HL-60 (cell line): Measurements from ENCODE around the gene RAPGEF2.

Source experiments
- DNase-seq, 2 experiments: peaks; one replicate each; pipeline ENCODE4 v3.0.0-alpha.2; 2010 to 2020; ENCODE audit warnings: low read depth in 1 of 2, low spot score in 1 of 2
- H3K27ac ChIP-seq: fragments of 250-450 bp; sonication (Bioruptor Pico); replicated peaks from 2 replicates; pipeline ENCODE4 v1.5.1; 2020; ENCODE audit warnings: mild to moderate bottlenecking, moderate library complexity
- H3K27me3 ChIP-seq: fragments of 250-450 bp; sonication (Bioruptor Pico); 2 replicates; pipeline ENCODE4 v1.5.1; 2021; ENCODE audit warnings: mild to moderate bottlenecking, moderate library complexity; ENCODE audit not compliant: insufficient read depth, poor library complexity, severe bottlenecking
- H3K4me3 ChIP-seq: replicated peaks from 2 replicates; pipeline ENCODE4 v1.5.1; 2011; ENCODE audit warnings: mild to moderate bottlenecking, control low read depth, low read length; ENCODE audit not compliant: insufficient read depth
- GABPA ChIP-seq: IDR thresholded peaks from 2 replicates; pipeline ENCODE4 v1.6.1; 2012; ENCODE audit warnings: low read depth
- POLR2AphosphoS5 ChIP-seq: IDR thresholded peaks from 2 replicates; pipeline ENCODE4 v1.6.1; 2012; ENCODE audit warnings: low read depth
- REST ChIP-seq: IDR thresholded peaks from 2 replicates; pipeline ENCODE4 v1.6.1; 2012; ENCODE audit warnings: low read depth; ENCODE audit not compliant: insufficient replicate concordance
- SPI1 ChIP-seq: IDR thresholded peaks from 2 replicates; pipeline ENCODE4 v1.6.1; 2012; ENCODE audit warnings: low read depth, mild to moderate bottlenecking, borderline replicate concordance
- TF ChIP-seq, protein P1 (sequence below): IDR thresholded peaks from one replicate; pipeline ENCODE4 v1.5.1; 2011; ENCODE audit warnings: low read length, control low read depth, inconsistent platforms; ENCODE audit not compliant: insufficient read depth

The RAPGEF2 gene

GRCh38 chr4:159273141-159273438, 170.2 kb downstream of the RAPGEF2 start:
- H3K27me3 ChIP-seq: no peaks in the 10 kb centered on the region
- no peak overlapping the region for H3K27ac ChIP-seq
- no peak for TF ChIP-seq POLR2AphosphoS5
- no peak for TF ChIP-seq GABPA
- TF ChIP-seq REST: no peak
- no peak for TF ChIP-seq SPI1
- TF ChIP-seq, protein P1, sequence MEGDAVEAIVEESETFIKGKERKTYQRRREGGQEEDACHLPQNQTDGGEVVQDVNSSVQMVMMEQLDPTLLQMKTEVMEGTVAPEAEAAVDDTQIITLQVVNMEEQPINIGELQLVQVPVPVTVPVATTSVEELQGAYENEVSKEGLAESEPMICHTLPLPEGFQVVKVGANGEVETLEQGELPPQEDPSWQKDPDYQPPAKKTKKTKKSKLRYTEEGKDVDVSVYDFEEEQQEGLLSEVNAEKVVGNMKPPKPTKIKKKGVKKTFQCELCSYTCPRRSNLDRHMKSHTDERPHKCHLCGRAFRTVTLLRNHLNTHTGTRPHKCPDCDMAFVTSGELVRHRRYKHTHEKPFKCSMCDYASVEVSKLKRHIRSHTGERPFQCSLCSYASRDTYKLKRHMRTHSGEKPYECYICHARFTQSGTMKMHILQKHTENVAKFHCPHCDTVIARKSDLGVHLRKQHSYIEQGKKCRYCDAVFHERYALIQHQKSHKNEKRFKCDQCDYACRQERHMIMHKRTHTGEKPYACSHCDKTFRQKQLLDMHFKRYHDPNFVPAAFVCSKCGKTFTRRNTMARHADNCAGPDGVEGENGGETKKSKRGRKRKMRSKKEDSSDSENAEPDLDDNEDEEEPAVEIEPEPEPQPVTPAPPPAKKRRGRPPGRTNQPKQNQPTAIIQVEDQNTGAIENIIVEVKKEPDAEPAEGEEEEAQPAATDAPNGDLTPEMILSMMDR: no peak
- no peak for DNase-seq
- H3K4me3 ChIP-seq: no peak overlapping the region

DNA sequence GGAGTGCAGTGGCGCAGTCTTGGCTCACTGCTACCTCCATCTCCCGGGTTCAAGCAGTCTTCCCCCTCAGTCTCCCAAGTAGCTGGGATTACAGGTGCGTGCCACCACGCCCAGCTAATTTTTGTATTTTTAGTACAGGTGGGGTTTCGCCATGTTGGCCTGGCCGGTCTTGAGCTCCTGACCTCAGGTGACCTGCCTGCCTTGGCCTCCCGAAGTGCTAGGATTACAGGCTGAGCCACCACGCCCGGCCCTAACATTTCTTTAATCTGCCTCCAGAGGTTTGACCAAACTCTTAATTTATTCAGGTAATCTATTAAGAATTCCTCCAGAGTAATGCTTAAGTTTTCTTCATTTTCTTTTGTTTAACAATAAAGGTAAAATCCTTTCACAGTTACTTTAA, 171.0 kb downstream of the RAPGEF2 start:
- no peak overlapping the region for H3K4me3 ChIP-seq
- no peaks in the 10 kb centered on the region for H3K27me3 ChIP-seq
- no peak for DNase-seq
- no peak overlapping the region for H3K27ac ChIP-seq
- TF ChIP-seq REST (no peak), SPI1 (no peak), GABPA (no peak)

DNA sequence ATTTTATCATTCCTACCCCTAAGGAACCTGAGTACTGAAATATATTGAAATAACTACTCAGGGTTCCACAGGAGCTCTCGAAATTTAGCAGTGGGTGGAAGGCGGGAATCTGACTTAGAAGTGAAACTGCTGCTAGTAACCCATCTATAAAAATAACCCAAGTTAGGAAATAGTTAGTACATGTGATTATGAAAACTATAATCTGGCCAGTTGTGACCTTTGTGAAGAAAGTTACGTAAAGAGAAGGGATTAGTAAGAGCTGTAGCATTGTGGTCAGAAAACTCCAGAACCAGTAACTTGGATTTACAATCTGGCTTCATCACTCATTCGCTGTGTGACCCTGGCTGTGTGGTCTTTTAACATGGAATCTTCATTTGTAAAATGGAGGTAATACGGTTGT, 175.5 kb downstream of the RAPGEF2 start:
- Histone ChIP-seq H3K27me3 (no peaks in the 10 kb centered on the region), H3K4me3 (no peak overlapping the region), H3K27ac (no peak overlapping the region)
- no peak for DNase-seq
- TF ChIP-seq REST (no peak), POLR2AphosphoS5 (no peak), SPI1 (no peak), GABPA (no peak)
- TF ChIP-seq, protein P1: no peak

- no peak for DNase-seq
- no peaks in the 10 kb centered on the region for H3K27me3 ChIP-seq
- H3K27ac ChIP-seq: no peak overlapping the region
- H3K4me3 ChIP-seq: no peak overlapping the region
- TF ChIP-seq REST (no peak), GABPA (no peak), SPI1 (no peak), POLR2AphosphoS5 (no peak)
- TF ChIP-seq, protein P1: no peak
Measured at GRCh38 chr4:159279084-159279483, 176.2 kb downstream of the RAPGEF2 start.
